ENCODE results near the gene OR51T1.

The OR51T1 gene

GRCh38 chr11:4886186-4886585 is 4.5 kb downstream of the OR51T1 start:
- no peak overlapping the region for H3K4me3 ChIP-seq (replicated peaks; ENCODE audit: insufficient read depth, low read length)

GRCh38 chr11:4887591-4887990 is 5.9 kb downstream of the OR51T1 start:
- DNase-seq (ENCODE audit: low read depth in 1 of 2, low spot score in 1 of 2), result no peak
- TF ChIP-seq CTCF (IDR thresholded peaks at IDR 0.05; ENCODE audit: insufficient read depth, low read length) (no peak), REST (IDR thresholded peaks at IDR 0.05; ENCODE audit: insufficient replicate concordance, low read depth) (no peak), GABPA (IDR thresholded peaks at IDR 0.05; ENCODE audit: low read depth) (no peak), SPI1 (IDR thresholded peaks at IDR 0.05; ENCODE audit: borderline replicate concordance, low read depth) (no peak), POLR2AphosphoS5 (IDR thresholded peaks at IDR 0.05; ENCODE audit: low read depth) (no peak)
- Histone ChIP-seq H3K27me3 (ENCODE audit: insufficient read depth, poor library complexity, severe bottlenecking) (no peaks in the 10 kb centered on the region), H3K27ac (replicated peaks) (no peak overlapping the region), H3K4me3 (replicated peaks; ENCODE audit: insufficient read depth, low read length) (no peak overlapping the region)

More at GRCh38 chr11:4886186-4886585, 4.5 kb downstream of the OR51T1 start:
- Histone ChIP-seq H3K27me3 (ENCODE audit: insufficient read depth, poor library complexity, severe bottlenecking) (no peaks in the 10 kb centered on the region), H3K27ac (replicated peaks) (no peak overlapping the region)
- no peak for TF ChIP-seq POLR2AphosphoS5 (IDR thresholded peaks at IDR 0.05; ENCODE audit: low read depth)
- no peak for TF ChIP-seq REST (IDR thresholded peaks at IDR 0.05; ENCODE audit: insufficient replicate concordance, low read depth)
- TF ChIP-seq GABPA (IDR thresholded peaks at IDR 0.05; ENCODE audit: low read depth), result no peak
- no peak for TF ChIP-seq SPI1 (IDR thresholded peaks at IDR 0.05; ENCODE audit: borderline replicate concordance, low read depth)
- no peak for TF ChIP-seq CTCF (IDR thresholded peaks at IDR 0.05; ENCODE audit: insufficient read depth, low read length)
- DNase-seq (ENCODE audit: low read depth in 1 of 2, low spot score in 1 of 2), result no peak

GRCh38 chr11:4890279-4890678 is 8.6 kb downstream of the OR51T1 start:
- no peak for TF ChIP-seq SPI1 (IDR thresholded peaks at IDR 0.05; ENCODE audit: borderline replicate concordance, low read depth)
- no peak for TF ChIP-seq POLR2AphosphoS5 (IDR thresholded peaks at IDR 0.05; ENCODE audit: low read depth)
- TF ChIP-seq CTCF (IDR thresholded peaks at IDR 0.05; ENCODE audit: insufficient read depth, low read length), result no peak
- TF ChIP-seq GABPA (IDR thresholded peaks at IDR 0.05; ENCODE audit: low read depth), result no peak
- no peak for DNase-seq (ENCODE audit: low read depth in 1 of 2, low spot score in 1 of 2)

GRCh38 chr11:4891996-4892640 is 10.4 kb downstream of the OR51T1 start:
- no peak overlapping the region for H3K4me3 ChIP-seq (replicated peaks; ENCODE audit: insufficient read depth, low read length)
- no peak for DNase-seq (ENCODE audit: low read depth in 1 of 2, low spot score in 1 of 2)
- TF ChIP-seq POLR2AphosphoS5 (IDR thresholded peaks at IDR 0.05; ENCODE audit: low read depth), result no peak
- no peak for TF ChIP-seq REST (IDR thresholded peaks at IDR 0.05; ENCODE audit: insufficient replicate concordance, low read depth)
- TF ChIP-seq GABPA (IDR thresholded peaks at IDR 0.05; ENCODE audit: low read depth), result no peak
- no peak for TF ChIP-seq CTCF (IDR thresholded peaks at IDR 0.05; ENCODE audit: insufficient read depth, low read length)
- TF ChIP-seq SPI1 (IDR thresholded peaks at IDR 0.05; ENCODE audit: borderline replicate concordance, low read depth), result no peak
- no peaks in the 10 kb centered on the region for H3K27me3 ChIP-seq (ENCODE audit: insufficient read depth, poor library complexity, severe bottlenecking)
- no peak overlapping the region for H3K27ac ChIP-seq (replicated peaks)

More at GRCh38 chr11:4890279-4890678, 8.6 kb downstream of the OR51T1 start:
- Histone ChIP-seq H3K4me3 (replicated peaks; ENCODE audit: insufficient read depth, low read length) (no peak overlapping the region), H3K27ac (replicated peaks) (no peak overlapping the region), H3K27me3 (ENCODE audit: insufficient read depth, poor library complexity, severe bottlenecking) (no peaks in the 10 kb centered on the region)
